ENCODE data around the gene CARTPT.

CARTPT gene

DNA sequence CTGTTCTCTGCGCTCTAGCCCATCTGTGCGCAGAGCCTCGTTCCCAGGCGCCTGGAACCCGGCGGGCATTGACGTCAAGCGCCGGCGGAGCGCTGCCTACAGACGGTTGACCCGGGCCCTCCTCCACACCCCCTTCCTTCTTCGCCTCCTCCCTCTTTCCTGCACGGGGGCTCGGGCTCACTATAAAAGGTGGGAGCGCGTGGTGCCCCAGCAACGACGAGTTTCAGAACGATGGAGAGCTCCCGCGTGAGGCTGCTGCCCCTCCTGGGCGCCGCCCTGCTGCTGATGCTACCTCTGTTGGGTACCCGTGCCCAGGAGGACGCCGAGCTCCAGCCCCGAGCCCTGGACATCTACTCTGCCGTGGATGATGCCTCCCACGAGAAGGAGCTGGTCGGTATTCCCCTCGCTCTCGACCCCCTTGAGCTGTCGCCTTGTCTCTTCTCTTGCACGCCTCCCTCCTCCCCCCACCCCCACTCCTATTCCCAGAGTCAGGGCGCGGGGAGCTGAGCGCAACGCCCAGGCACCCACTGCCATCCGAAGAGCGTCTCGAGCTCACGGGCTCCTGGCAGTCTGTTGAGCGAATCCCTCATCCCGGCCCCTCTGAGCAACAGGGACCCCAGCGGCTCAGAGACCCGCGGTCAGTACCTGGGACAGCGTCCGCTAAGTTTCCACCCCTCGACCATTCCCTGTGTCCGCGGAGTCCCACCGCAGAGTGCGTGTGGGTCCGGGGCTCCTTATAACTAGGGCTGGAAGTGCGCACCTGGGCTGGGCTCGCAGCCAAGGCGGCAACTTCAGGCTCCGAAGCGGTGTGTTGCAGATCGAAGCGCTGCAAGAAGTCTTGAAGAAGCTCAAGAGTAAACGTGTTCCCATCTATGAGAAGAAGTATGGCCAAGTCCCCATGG lies at the start of gene CARTPT:
Gene CARTPT, plus strand, starts transcription at position 213 of the 902 bp plus-strand sequence. Its CDS starts 19 bp downstream, at position 232.
- H3K9me3 Mint-ChIP-seq, result peaks cover 2% of the 10 kb centered on the region
- no peak for ATAC-seq (ENCODE audit: low read depth)
- H3K4me3 Mint-ChIP-seq, result no peak within 1 kb of the TSS

DNA sequence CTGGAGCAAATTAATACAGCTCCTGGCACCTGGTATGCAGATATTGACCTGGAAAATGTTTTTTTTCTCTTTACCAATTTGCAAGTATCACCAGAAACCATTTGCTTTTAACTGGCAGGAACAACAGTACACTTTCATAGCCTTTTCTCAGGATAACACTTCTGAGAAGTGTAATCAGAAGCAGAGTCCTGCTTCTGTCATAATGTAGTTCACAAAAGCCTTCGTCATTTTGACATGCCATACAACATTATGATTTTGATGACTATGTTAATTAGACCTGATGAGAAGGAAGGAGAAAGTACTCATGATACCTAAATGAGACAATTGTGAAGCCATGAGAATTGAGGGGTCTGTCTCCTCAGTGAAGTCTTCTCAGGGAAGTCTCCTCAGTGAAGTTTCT lies 41.1 kb upstream of the CARTPT start:
- Mint-ChIP-seq H3K27me3 (peaks cover 18% of the 10 kb centered on the region), H3K9me3 (peaks cover 1% of the 10 kb centered on the region), H3K4me1 (no peaks in the 10 kb centered on the region), H3K36me3 (no peaks in the 10 kb centered on the region), H3K4me3 (no peak overlapping the region), H3K27ac (no peak overlapping the region)
- DNase-seq (ENCODE audit: low spot score in 2 of 2), result no peak
- no peak for ATAC-seq (ENCODE audit: low read depth)

More for the DNA sequence above, at the start of gene CARTPT:
- no peak for DNase-seq (ENCODE audit: low spot score in 2 of 2)
- H3K27ac Mint-ChIP-seq, result no peak within 1 kb of the TSS
- no peaks in the 10 kb centered on the region for H3K4me1 Mint-ChIP-seq
- H3K36me3 Mint-ChIP-seq, result no peaks in the 10 kb centered on the region
- peaks cover 17% of the 10 kb centered on the region for H3K27me3 Mint-ChIP-seq

DNA sequence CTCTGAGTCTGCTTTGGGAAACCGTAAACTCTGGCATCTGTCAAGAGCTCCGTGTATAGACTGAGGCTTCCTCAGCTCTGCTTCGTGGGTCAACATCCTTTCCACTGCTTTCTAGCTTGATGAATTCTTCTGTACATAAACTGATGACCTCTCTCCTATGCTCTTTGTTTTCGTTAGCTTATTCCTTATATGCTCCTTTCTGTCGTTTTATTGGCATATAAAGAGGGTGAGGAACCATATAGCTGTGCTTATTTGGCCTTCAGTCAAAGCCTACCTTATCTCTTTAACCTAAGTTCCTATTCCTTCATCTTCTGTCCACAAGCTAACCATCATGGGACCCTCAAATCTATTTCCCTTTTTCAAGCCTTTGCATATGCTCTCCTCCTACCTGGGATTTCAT lies 39.4 kb upstream of the CARTPT start:
- Mint-ChIP-seq H3K36me3 (no peaks in the 10 kb centered on the region), H3K4me1 (no peaks in the 10 kb centered on the region), H3K27ac (no peak overlapping the region), H3K27me3 (peaks cover 25% of the 10 kb centered on the region), H3K4me3 (no peak overlapping the region), H3K9me3 (peaks cover 4% of the 10 kb centered on the region)
- DNase-seq (ENCODE audit: low spot score in 2 of 2) (no peak), ATAC-seq (ENCODE audit: low read depth) (no peak)

DNA sequence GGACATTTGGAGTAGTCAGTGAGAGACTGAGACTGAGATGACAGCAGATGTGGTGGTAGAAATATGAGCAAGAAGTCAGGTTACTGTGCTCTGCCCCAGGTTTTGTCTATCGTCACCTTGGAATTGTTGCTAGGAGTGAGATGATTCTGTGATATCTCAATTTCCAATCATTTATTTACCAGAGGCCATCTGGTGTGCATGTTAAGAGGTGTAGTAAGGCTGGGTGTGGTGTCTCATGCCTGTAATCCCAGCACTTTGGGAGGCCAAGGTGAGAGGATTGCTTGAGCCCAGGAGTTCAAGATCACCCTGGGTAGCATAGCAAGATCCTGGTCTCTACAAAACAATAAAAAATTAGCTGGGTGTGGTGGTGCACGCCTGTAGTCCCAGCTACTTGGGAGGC lies 38.6 kb upstream of the CARTPT start:
- Mint-ChIP-seq H3K36me3 (peaks cover 2% of the 10 kb centered on the region), H3K27me3 (peaks cover 27% of the 10 kb centered on the region), H3K27ac (no peak overlapping the region), H3K4me1 (no peaks in the 10 kb centered on the region), H3K9me3 (peaks cover 6% of the 10 kb centered on the region), H3K4me3 (no peak overlapping the region)
- ATAC-seq (ENCODE audit: low read depth) (no peak), DNase-seq (ENCODE audit: low spot score in 2 of 2) (no peak)

DNA sequence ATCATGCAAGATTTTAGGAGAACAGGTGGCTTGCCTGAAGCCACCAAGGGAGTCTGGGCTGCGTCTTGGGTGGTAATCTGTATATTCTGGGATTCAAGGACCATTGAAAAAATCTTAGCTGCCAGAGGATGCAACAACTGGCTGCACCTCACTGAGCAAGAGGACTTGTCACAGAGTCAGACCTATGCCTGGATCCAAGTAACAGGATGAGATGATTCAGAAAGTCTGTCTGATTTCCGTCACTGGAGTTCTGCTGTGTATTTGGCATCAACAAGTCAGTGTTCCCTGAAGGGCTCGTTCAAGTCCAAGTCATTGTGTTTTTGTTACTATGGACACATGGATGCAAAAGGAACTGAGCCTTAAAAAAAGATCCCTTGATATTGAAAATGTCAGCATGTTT lies 37.8 kb upstream of the CARTPT start:
- Mint-ChIP-seq H3K4me3 (no peak overlapping the region), H3K36me3 (peaks cover 3% of the 10 kb centered on the region), H3K27me3 (peaks cover 27% of the 10 kb centered on the region), H3K9me3 (peaks cover 10% of the 10 kb centered on the region), H3K4me1 (no peaks in the 10 kb centered on the region), H3K27ac (no peak overlapping the region)
- no peak for DNase-seq (ENCODE audit: low spot score in 2 of 2)
- no peak for ATAC-seq (ENCODE audit: low read depth)

DNA sequence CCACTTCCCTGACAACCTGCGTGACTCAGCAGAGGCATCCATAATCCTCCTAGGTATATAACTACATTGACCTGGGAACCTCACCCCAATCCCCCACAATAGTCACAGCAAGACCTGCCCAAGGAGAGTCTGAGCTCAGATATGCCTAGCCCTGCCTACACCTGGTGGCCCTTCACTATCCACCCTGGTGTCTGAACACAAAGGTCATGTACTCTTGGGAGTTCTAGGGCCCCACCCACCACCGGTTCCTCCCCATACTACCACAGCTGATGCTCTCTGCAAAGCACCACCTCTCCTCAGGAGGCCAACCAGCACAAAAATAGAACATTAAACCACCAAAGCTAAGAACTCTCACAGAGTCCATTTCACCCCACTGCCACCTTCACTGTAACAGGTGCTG lies 34.8 kb upstream of the CARTPT start:
- no peak overlapping the region for H3K27ac Mint-ChIP-seq
- no peaks in the 10 kb centered on the region for H3K4me1 Mint-ChIP-seq
- peaks cover 24% of the 10 kb centered on the region for H3K27me3 Mint-ChIP-seq
- H3K4me3 Mint-ChIP-seq, result no peak overlapping the region
- ATAC-seq (ENCODE audit: low read depth), result no peak
- no peak for DNase-seq (ENCODE audit: low spot score in 2 of 2)
- H3K9me3 Mint-ChIP-seq, result peaks cover 11% of the 10 kb centered on the region
- H3K36me3 Mint-ChIP-seq, result peaks cover 3% of the 10 kb centered on the region

DNA sequence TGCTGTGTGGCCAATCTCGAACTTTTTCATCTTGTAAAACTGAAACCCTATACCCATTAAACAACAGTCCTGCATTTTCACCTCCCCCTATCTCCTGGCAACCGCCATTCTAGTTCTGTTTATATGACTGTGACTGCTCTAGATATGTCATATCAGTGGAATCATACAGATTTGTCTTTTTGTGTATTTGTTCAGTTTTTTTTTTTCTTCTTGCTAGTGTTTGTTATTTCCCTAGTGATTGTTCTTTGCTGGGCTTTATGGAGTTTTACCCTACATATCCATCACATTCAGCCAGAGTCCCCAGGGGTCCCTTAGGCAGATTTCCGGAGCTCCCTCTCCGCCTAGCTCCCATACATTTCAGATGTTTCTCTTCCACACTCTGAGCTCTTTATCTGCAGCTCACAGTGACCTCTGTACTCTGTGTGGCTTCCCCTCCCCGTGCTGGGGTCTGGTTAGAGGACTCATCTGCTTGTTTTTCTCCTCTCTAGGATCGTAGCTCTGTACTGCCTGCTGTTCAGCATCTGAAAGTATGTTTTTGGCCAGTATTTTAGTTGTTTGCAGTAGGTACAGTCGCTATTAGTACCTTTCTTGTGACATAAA lies 25.1 kb upstream of the CARTPT start:
- Mint-ChIP-seq H3K27ac (no peak overlapping the region), H3K27me3 (peaks cover 6% of the 10 kb centered on the region), H3K4me1 (peaks cover 4% of the 10 kb centered on the region), H3K4me3 (no peak overlapping the region), H3K36me3 (peaks cover 3% of the 10 kb centered on the region), H3K9me3 (peaks cover 3% of the 10 kb centered on the region)
- no peak for DNase-seq (ENCODE audit: low spot score in 2 of 2)
- no peak for ATAC-seq (ENCODE audit: low read depth)

DNA sequence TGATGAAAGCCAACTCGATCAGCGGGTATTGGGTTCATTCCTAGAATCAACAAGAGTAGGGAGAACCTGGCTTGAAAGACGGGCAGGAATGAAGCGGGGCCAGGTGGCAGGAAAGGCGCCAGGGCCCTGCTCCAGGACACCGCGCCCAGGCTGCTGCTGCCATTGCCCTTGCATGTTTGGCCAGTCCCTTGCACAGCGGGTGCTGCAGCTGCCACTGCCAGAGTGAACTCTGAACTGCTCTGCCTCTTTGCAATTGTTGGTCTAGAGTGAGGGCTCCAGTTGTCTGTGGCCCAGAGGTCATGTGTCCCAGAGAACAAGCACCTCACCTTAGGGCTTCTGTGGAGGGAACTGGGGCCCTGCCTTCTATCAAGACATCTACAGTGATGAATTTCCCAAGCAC lies 24.0 kb upstream of the CARTPT start:
- ATAC-seq (ENCODE audit: low read depth) (no peak), DNase-seq (ENCODE audit: low spot score in 2 of 2) (no peak)
- H3K9me3 Mint-ChIP-seq, result peaks cover 3% of the 10 kb centered on the region
- H3K27ac Mint-ChIP-seq, result no peak overlapping the region
- peaks cover 8% of the 10 kb centered on the region for H3K27me3 Mint-ChIP-seq
- no peak overlapping the region for H3K4me3 Mint-ChIP-seq
- H3K36me3 Mint-ChIP-seq, result peaks cover 3% of the 10 kb centered on the region
- H3K4me1 Mint-ChIP-seq, result peaks cover 4% of the 10 kb centered on the region

DNA sequence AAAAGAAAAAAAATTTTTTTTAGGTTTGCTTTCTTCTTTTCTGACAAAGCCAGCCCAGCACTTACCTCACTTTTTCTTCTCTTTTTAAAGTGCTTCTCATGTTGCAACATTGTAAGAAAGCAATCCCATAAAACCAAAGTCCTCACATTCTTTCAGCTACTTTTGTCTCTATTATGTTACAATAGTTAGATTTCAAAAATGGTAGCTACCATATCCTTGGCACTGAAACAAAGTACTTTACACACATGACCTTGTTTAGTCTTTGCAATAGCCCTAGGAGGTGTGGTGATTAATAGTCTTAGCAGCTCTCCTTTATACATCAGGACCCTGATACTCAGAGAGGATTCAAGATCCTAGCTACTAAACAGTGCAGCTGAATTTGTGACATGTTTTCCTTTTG lies 23.5 kb upstream of the CARTPT start:
- Mint-ChIP-seq H3K27me3 (peaks cover 8% of the 10 kb centered on the region), H3K36me3 (peaks cover 3% of the 10 kb centered on the region), H3K27ac (no peak overlapping the region), H3K4me3 (no peak overlapping the region), H3K9me3 (peaks cover 3% of the 10 kb centered on the region), H3K4me1 (peaks cover 4% of the 10 kb centered on the region)
- ATAC-seq (ENCODE audit: low read depth), result no peak
- DNase-seq (ENCODE audit: low spot score in 2 of 2), result no peak

DNA sequence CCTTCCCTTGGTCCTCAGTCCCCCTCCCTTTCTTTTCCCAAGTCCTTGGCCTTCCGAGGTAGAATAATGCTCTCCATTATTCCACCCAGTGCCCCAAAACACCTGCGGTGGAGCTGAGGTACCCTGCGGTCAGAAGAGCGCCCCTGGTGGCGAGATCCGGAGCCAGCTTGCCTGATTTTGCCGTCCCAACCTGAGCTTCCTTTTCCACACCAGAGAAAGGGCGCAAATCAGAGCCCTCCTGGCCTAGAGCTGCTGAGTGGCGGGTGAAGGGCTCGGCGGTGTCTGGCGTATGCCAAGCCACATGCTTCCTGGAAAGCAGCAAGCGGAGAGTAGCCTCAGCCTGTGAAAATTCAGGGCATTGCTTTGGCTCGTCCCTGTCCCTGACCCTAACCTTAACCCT lies 21.1 kb upstream of the CARTPT start:
- H3K4me3 Mint-ChIP-seq, result no peak overlapping the region
- no peak overlapping the region for H3K27ac Mint-ChIP-seq
- peaks cover 10% of the 10 kb centered on the region for H3K27me3 Mint-ChIP-seq
- ATAC-seq (ENCODE audit: low read depth) (no peak), DNase-seq (ENCODE audit: low spot score in 2 of 2) (no peak)
- peaks cover 4% of the 10 kb centered on the region for H3K4me1 Mint-ChIP-seq
- H3K36me3 Mint-ChIP-seq, result peaks cover 3% of the 10 kb centered on the region
- peaks cover 3% of the 10 kb centered on the region for H3K9me3 Mint-ChIP-seq

DNA sequence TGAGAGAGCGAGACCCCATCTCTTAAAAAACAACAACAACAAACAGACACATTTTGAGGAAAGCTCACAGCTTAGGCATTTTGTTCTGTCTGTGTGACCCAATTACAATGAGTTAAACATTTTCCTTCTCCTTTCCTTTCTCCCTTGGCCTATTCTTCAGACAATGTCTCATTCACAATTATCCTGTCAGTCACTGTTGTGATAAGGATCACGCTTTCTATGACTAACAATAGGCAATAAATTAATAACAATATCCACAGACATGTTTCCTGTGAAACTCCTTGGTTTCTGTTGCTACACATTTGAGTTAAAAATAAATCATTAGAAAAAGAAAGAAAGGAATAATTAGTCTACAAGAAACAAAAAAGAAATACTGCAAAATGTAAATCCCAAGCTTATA lies 19.8 kb upstream of the CARTPT start:
- DNase-seq (ENCODE audit: low spot score in 2 of 2) (no peak), ATAC-seq (ENCODE audit: low read depth) (no peak)
- no peak overlapping the region for H3K4me3 Mint-ChIP-seq
- peaks cover 3% of the 10 kb centered on the region for H3K36me3 Mint-ChIP-seq
- peaks cover 4% of the 10 kb centered on the region for H3K4me1 Mint-ChIP-seq
- H3K27me3 Mint-ChIP-seq, result peaks cover 11% of the 10 kb centered on the region
- peaks cover 3% of the 10 kb centered on the region for H3K9me3 Mint-ChIP-seq
- H3K27ac Mint-ChIP-seq, result no peak overlapping the region

DNA sequence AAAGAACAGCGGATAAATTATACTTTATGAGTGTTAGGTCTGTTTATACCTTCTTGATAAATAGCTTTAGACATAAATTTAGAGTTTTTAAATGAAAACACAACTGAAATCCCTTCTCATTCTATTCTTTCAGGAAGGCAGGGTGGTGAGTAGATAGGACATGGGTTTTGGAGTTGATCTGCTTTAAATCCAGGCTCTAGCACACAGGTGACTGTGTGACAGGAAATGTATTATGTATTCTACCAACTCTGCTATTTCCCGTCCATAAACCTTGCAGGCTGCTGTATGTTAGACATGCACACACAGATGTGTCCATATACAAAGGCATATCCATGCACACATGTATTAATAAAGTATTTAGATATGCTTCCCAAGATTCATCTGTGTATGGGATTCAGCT lies 19.3 kb upstream of the CARTPT start:
- Mint-ChIP-seq H3K9me3 (peaks cover 3% of the 10 kb centered on the region), H3K27me3 (peaks cover 11% of the 10 kb centered on the region), H3K4me3 (no peak overlapping the region), H3K4me1 (peaks cover 4% of the 10 kb centered on the region), H3K36me3 (peaks cover 3% of the 10 kb centered on the region), H3K27ac (no peak overlapping the region)
- no peak for ATAC-seq (ENCODE audit: low read depth)
- DNase-seq (ENCODE audit: low spot score in 2 of 2), result no peak

DNA sequence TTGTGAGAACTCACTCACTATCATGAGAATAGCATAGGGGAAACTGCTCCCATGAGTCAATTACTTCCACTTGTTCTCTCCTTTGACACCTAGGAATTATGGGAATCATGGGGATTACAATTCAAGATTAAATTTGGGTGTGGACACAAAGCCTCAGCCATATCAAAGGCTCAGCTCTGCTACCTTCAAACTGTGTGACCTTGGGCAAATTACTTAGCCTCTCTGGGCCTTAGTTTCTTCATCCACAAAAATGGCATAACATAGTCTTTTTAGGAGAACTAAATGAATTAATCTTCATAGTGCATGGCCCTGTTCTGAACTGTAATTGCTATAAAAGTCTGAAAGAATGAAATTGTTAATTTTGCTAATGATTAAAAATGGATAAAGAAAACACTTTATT lies 18.3 kb upstream of the CARTPT start:
- H3K36me3 Mint-ChIP-seq, result peaks cover 3% of the 10 kb centered on the region
- H3K9me3 Mint-ChIP-seq, result peaks cover 3% of the 10 kb centered on the region
- no peak overlapping the region for H3K4me3 Mint-ChIP-seq
- peaks cover 4% of the 10 kb centered on the region for H3K4me1 Mint-ChIP-seq
- ATAC-seq (ENCODE audit: low read depth), result no peak
- H3K27me3 Mint-ChIP-seq, result peaks cover 11% of the 10 kb centered on the region
- DNase-seq (ENCODE audit: low spot score in 2 of 2), result no peak
- no peak overlapping the region for H3K27ac Mint-ChIP-seq

DNA sequence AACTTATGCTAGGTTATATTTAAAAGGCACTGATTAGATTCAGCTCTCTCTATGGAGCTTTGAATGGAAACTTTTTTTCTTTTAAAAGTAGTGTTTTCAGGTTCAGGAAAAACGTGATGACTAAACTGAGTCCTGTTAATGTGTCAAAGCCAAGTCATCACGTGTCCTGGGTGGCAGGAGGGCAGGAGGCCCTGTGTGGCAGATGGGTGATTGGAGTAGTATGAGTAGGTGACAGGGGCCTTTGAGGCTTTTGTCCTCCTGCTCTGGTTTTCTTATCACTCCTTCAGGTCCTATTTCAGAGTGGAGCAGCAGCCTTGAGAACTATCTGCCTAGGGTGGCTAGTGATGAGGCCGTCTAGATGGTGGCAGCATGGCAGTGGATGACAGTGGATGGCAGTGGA lies 17.7 kb upstream of the CARTPT start:
- DNase-seq (ENCODE audit: low spot score in 2 of 2) (no peak), ATAC-seq (ENCODE audit: low read depth) (no peak)
- Mint-ChIP-seq H3K4me1 (peaks cover 4% of the 10 kb centered on the region), H3K27me3 (peaks cover 11% of the 10 kb centered on the region), H3K9me3 (peaks cover 3% of the 10 kb centered on the region), H3K27ac (no peak overlapping the region), H3K36me3 (peaks cover 3% of the 10 kb centered on the region), H3K4me3 (no peak overlapping the region)
